Brain microvascular endothelial cell (primary cell): ENCODE results near the gene KLHL25.
A peak's percentile ranks its signal among the peaks of the same experiment; 100 is the strongest.
"Not testable (repeated sequence)": the region's sequence is repeated elsewhere in the genome, so short reads cannot be mapped to it uniquely, and the experiment has no call there.

Experiments used
- DNase-seq: peaks from one replicate; pipeline ENCODE4 v3.0.0-alpha.2; 2020
- H3K27ac ChIP-seq: fragments of 250-450 bp; sonication (Bioruptor Pico); 2 replicates; pipeline ENCODE4 v1.5.1; 2020; ENCODE audit warnings: mild to moderate bottlenecking, moderate library complexity
- H3K27me3 ChIP-seq: fragments of 250-450 bp; sonication (Bioruptor Pico); replicated peaks from 2 replicates; pipeline ENCODE4 v1.5.1; 2020; ENCODE audit warnings: mild to moderate bottlenecking
- H3K36me3 ChIP-seq: fragments of 250-450 bp; sonication (Bioruptor Pico); replicated peaks from 2 replicates; pipeline ENCODE4 v1.5.1; 2020; ENCODE audit warnings: mild to moderate bottlenecking
- H3K4me3 ChIP-seq: 2 replicates; pipeline ENCODE4 v1.5.1; 2011; ENCODE audit warnings: low read depth, mild to moderate bottlenecking, control low read depth, low read length, moderate library complexity
- in situ Hi-C: cut with HindIII; loops from 2 replicates; pipeline ENCODE4 v1.10.0; 2017; ENCODE audit warnings: low sequenced_read_pairs, low pct_ligation_motif_present
- TF ChIP-seq, protein P1 (sequence below): IDR thresholded peaks from 2 replicates; pipeline ENCODE4 v1.5.1; 2011; ENCODE audit warnings: low read depth, mild to moderate bottlenecking, moderate library complexity, low read length, control low read depth, inconsistent platforms; ENCODE audit errors: missing control alignments

Gene KLHL25

DNA sequence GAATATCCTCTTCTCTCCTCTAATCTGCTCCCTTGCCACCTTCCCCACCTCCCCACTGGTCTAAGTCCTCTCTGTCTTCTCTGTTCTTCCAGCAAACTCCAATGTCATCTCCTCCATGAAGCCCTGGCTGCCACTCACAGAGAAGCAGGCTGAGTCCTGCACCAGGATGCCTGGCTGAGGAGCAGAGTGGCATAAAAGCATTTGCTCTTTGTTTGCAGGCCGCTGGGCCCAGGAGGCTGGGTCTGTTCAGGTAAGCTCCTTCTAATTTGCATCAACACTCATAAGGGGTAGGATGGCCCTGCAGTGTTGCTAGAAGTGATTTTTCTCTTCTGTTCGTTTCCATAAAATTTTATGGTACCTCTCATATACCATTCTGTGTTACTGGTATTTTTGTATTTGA, 43.2 kb upstream of the KLHL25 start:
- H3K36me3 ChIP-seq: no peaks in the 10 kb centered on the region
- no peak for DNase-seq
- H3K4me3 ChIP-seq: no peak overlapping the region
- H3K27me3 ChIP-seq: no peaks in the 10 kb centered on the region
- TF ChIP-seq, protein P1, sequence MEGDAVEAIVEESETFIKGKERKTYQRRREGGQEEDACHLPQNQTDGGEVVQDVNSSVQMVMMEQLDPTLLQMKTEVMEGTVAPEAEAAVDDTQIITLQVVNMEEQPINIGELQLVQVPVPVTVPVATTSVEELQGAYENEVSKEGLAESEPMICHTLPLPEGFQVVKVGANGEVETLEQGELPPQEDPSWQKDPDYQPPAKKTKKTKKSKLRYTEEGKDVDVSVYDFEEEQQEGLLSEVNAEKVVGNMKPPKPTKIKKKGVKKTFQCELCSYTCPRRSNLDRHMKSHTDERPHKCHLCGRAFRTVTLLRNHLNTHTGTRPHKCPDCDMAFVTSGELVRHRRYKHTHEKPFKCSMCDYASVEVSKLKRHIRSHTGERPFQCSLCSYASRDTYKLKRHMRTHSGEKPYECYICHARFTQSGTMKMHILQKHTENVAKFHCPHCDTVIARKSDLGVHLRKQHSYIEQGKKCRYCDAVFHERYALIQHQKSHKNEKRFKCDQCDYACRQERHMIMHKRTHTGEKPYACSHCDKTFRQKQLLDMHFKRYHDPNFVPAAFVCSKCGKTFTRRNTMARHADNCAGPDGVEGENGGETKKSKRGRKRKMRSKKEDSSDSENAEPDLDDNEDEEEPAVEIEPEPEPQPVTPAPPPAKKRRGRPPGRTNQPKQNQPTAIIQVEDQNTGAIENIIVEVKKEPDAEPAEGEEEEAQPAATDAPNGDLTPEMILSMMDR: no peak
- in situ Hi-C loops: no loop called here
- no peak overlapping the region for H3K27ac ChIP-seq

DNA sequence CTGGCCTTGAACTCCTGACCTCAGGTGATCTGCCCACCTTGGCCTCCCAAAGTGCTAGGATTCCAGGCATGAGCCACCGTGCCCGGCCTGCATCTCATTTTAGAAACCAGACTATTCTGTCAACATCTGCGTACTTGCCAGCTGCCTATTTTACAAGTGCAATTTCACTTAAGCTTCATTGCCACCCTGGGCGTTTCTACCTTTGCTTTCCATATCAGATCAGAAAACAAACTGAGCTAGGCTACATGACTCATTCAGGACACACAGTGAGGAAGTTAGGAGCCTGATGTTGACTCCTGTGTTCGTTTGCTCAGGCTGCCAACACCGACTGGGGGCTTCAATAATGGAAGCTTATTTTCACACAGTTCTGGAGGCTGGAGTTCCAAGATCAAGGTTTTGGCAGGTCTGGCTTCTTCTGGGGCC, 42.3 kb upstream of the KLHL25 start:
- DNase-seq: no peak
- H3K36me3 ChIP-seq: no peaks in the 10 kb centered on the region
- H3K4me3 ChIP-seq: no peak overlapping the region
- in situ Hi-C loops: no loop called here
- no peaks in the 10 kb centered on the region for H3K27me3 ChIP-seq
- H3K27ac ChIP-seq: no peak overlapping the region
- TF ChIP-seq, protein P1: no peak

DNA sequence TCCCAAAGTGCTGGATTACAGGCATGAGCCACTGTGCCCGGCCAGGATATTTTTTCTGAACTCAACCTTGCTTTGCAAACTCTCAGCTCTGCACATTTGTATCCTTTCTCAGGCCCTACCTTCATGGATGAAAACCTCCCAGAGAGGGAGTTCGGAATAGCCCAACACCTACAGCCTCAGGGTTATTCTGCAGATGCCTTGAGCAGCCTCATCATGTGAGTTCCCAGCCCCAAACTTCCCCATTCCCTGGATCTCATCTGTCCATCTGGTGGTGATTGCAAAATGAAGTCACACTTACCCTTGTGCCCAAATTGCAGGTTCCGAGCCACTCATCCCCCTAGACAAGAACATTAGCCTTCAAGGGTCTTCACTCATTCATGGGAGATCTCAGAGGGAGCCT, 39.9 kb upstream of the KLHL25 start:
- DNase-seq: no peak

DNA sequence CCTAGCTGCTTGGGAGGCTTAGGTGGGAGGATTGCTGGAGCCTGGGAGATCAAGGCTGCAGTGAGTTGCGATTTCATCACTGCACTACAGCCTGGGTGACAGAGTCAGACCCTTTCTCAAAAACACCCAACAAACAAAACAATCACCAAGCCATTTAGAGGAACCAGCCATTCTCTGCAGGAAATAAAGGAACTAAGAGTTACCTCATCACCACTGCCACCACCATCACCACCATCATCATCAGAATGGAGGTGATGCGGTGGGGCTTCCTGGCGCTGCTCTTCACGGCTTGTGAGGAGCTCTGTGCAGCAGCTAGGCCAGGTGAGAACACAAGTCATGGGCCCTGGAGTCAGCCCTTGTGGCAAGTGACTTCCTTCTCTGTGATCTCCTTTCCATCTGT, 37.7 kb upstream of the KLHL25 start:
- no peak for DNase-seq
- H3K27ac ChIP-seq: no peak overlapping the region
- no peaks in the 10 kb centered on the region for H3K36me3 ChIP-seq
- no peaks in the 10 kb centered on the region for H3K27me3 ChIP-seq
- H3K4me3 ChIP-seq: no peak overlapping the region
- in situ Hi-C loops: no loop called here
- TF ChIP-seq, protein P1: no peak

More for the DNA sequence above, 39.9 kb upstream of the KLHL25 start:
- Histone ChIP-seq H3K4me3 (no peak overlapping the region), H3K27ac (no peak overlapping the region), H3K36me3 (no peaks in the 10 kb centered on the region), H3K27me3 (no peaks in the 10 kb centered on the region)
- TF ChIP-seq, protein P1: no peak
- in situ Hi-C loops: no loop called here

DNA sequence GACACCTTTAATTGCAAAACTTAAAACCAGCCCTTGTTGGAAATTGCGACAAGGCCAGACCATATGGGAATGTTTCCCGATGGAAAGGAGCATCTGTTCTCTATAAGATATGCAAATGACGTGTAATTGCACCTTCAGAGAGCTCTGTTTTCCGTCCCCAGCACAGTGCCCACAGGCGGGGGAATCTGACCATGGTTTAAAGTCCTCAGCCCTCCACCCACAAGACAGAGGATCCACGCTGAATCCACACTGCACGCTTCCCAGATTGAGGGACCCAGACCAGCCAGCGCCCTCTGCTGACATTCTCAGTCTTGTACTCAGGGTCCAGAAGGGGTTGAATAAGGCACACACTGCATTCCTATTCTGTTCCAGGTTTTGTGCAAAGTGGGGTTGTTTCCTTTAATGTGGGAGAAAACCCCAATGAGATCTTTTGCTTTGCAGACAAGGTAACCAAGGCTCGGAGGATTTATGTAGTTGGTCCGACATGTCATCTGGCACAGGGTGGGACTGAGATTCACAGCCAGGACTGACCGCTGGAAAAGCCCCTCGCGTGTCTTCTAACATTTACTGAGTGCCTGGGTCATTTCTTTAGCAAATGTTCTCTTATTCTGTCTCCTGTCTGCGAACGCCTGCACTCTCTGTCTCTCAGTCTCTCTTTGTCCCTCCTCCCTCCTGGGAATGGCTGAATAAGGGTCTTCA, 36.8 kb upstream of the KLHL25 start:
- DNase-seq: peak; percentile 42
- in situ Hi-C loops: no loop called here

DNA sequence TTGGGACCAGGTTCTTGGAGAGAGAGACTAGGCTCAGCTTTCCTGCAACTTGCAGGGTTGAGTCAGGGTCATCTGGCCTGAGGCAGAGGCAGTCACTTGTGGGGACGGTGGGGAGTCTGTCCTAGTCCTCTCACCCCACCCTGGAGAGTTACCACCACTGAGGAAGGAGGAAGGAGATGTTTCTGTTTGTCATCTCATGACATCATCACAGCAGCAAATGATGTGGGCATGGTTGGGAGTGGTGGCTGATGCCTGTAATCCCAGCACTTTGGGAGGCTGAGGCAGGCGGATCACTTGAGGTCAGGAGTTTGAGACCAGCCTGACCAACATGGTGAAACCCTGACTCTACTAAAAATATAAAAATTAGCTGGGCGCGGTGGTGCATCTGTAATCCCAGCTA, 35.0 kb upstream of the KLHL25 start:
- DNase-seq, H3K27me3 ChIP-seq, H3K4me3 ChIP-seq, H3K36me3 ChIP-seq, H3K27ac ChIP-seq, in situ Hi-C loops: not testable (repeated sequence)

More for the DNA sequence above, 36.8 kb upstream of the KLHL25 start:
- H3K27me3 ChIP-seq: no peaks in the 10 kb centered on the region
- H3K27ac ChIP-seq: no peak overlapping the region
- TF ChIP-seq, protein P1: peak; percentile 87
- no peaks in the 10 kb centered on the region for H3K36me3 ChIP-seq
- H3K4me3 ChIP-seq: no peak overlapping the region
